OCI-LY3 (cell line): ENCODE results near the gene NHLRC1.

Experiments
- CTCF ChIP-seq: fragments of 200-600, 300-600 bp; sonication (generic); IDR thresholded peaks from 2 replicates; pipeline ENCODE4 v1.5.1; 2014; ENCODE audit warnings: antibody characterized with exemption, low read length, low read depth
- EZH2phosphoT487 ChIP-seq: fragments of 200-600 bp; shearing (Covaris generic); IDR thresholded peaks from 2 replicates; pipeline ENCODE4 v1.6.1; 2018; ENCODE audit warnings: antibody characterized with exemption, mixed run types, low read depth

DNA sequence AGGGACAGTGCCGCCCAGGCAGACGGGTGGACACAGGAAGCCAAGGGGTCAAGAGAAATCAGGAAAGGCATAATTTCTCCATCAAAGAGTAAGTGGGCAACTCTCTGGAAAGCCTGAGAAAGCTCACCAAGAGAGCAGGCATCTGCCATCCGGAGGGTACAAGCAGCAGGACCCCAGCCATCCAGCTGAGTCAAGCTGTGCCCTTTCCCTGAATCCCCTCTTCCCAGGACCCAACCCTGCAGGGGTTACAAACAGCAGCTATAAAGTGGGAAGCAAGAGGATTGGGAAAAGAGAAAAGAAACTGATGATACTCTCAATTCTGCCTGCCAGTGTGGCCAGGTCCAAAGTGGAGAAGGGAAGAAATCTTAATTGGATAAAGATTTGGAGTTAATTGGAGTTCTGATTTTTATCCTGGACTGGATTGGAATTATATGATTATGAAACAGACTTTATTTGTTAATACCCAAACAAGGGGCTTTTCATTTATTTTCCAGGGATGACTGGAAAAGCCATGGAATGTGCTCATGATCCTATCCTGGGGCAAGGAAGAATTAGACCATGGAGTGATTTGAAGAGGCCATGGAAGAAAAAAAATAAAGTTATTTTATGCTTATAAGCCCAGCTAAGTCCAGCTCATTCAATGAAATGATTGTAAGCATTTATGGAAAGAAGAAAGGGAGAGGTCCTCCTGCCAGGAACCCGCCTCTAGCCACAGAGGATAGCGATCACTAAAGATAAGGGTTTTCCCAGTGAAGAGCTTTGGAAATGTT, 34.9 kb downstream of the NHLRC1 start:
- TF ChIP-seq CTCF (no peak), EZH2phosphoT487 (no peak)
